ENCODE results near the gene MAGI1.

MAGI1 gene

GRCh38 chr3:65833761-65834505 lies 204.8 kb downstream of the MAGI1 start:
- DNase-seq (ENCODE audit: low read depth): no peak

GRCh38 chr3:65831733-65832425 lies 206.8 kb downstream of the MAGI1 start:
- DNase-seq (ENCODE audit: low read depth): no peak

- no peak for DNase-seq (ENCODE audit: low read depth)
These were observed 207.6 kb downstream of the MAGI1 start for GRCh38 chr3:65830948-65831732.

GRCh38 chr3:65829228-65829627 lies 209.5 kb downstream of the MAGI1 start:
- no peak for DNase-seq (ENCODE audit: low read depth)

GRCh38 chr3:65828706-65829105 lies 210.0 kb downstream of the MAGI1 start:
- no peak for DNase-seq (ENCODE audit: low read depth)

GRCh38 chr3:65827076-65827475 lies 211.6 kb downstream of the MAGI1 start:
- no peak for DNase-seq (ENCODE audit: low read depth)

GRCh38 chr3:65824166-65824565 lies 214.6 kb downstream of the MAGI1 start:
- DNase-seq (ENCODE audit: low read depth): no peak

GRCh38 chr3:65820600-65820999 lies 218.1 kb downstream of the MAGI1 start:
- DNase-seq (ENCODE audit: low read depth): no peak

- DNase-seq (ENCODE audit: low read depth): no peak
These were observed 218.8 kb downstream of the MAGI1 start for GRCh38 chr3:65819896-65820295.

GRCh38 chr3:65817553-65818126 lies 221.1 kb downstream of the MAGI1 start:
- no peak for DNase-seq (ENCODE audit: low read depth)

- no peak for DNase-seq (ENCODE audit: low read depth)
These were observed 222.5 kb downstream of the MAGI1 start for GRCh38 chr3:65816208-65816607.

GRCh38 chr3:65814845-65815578 lies 223.7 kb downstream of the MAGI1 start:
- DNase-seq (ENCODE audit: low read depth): no peak

GRCh38 chr3:65811892-65812291 lies 226.8 kb downstream of the MAGI1 start:
- no peak for DNase-seq (ENCODE audit: low read depth)

- peak; percentile 22 for DNase-seq (ENCODE audit: low read depth)
These were observed 227.5 kb downstream of the MAGI1 start for GRCh38 chr3:65811086-65811761.

GRCh38 chr3:65810302-65810701 lies 228.4 kb downstream of the MAGI1 start:
- DNase-seq (ENCODE audit: low read depth): peak; percentile 9

GRCh38 chr3:65809641-65810150 lies 229.0 kb downstream of the MAGI1 start:
- DNase-seq (ENCODE audit: low read depth): no peak

GRCh38 chr3:65808824-65809223 lies 229.9 kb downstream of the MAGI1 start:
- no peak for DNase-seq (ENCODE audit: low read depth)

GRCh38 chr3:65808407-65808806 lies 230.3 kb downstream of the MAGI1 start:
- DNase-seq (ENCODE audit: low read depth): no peak

- DNase-seq (ENCODE audit: low read depth): no peak
These were observed 231.5 kb downstream of the MAGI1 start for GRCh38 chr3:65807225-65807624.

GRCh38 chr3:65806600-65806999 lies 232.1 kb downstream of the MAGI1 start:
- DNase-seq (ENCODE audit: low read depth): no peak

GRCh38 chr3:65796676-65797075 lies 242.0 kb downstream of the MAGI1 start:
- DNase-seq (ENCODE audit: low read depth): no peak
